Activated CD8-positive, alpha-beta memory T cell treated with anti-CD3 and anti-CD28 coated beads, Interleukin-2, amount 50 U/mL, for 1 hour (primary cell): ENCODE results near the gene XPR1.

Experiments used
- DNase-seq: peaks from one replicate; pipeline ENCODE4 v3.0.0-alpha.2; 2020; ENCODE audit errors: extremely low read depth

The XPR1 gene

DNA sequence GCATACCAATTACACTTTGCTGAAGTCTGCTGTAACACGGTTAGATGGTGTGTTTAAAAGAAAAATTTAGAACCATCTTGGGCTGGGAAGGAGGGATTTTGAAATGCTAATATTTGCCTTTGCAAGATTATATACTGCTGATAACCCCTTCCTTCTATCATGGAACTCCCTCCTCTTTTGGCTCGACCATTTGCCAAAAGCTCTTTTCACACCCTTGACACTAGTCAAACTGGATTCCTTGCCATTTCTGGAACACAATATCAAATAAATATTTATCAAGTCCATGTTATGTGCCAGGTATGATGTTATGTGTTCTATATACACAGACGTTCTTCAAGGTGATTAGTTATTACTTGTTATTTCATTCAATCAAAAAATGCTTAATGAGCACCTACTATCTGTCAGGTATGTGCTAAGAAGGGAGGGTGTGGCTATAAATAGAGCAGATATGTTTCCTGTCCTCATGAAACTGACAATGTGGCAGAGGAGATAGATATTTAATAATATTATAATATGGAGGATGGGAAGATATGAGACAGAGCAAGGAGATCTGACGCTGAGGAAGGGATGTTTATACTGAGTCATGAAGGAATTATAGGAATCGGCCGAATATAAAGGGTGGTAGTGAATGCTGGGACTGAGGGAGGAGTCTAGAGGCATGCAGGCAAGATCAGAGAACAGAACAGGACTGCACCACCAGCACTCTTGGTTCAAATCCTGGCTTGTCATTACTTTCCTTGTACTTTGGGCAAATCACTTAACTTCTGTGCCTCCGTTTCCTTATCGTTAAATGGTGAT, 16.1 kb upstream of the XPR1 start:
- no peak for DNase-seq

DNA sequence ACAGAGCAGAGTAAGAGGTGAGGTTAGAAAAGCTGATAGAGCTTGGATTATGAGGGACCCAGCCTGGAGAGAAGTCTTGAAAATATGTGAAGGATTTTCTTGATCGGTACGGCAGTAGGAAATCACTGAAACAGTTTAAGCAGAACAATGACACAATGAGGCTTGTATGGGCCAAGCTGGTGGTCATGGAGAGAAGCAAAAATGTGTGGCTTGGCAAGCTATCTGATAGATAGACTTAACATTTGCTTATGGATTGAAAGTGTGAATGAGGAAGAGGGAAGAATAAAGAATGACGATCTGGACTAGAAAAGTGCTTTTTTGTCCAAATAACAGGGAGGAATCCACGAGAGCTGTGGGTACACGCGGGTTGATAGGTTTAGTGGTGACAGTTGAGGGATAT, 15.4 kb upstream of the XPR1 start:
- DNase-seq: no peak

DNA sequence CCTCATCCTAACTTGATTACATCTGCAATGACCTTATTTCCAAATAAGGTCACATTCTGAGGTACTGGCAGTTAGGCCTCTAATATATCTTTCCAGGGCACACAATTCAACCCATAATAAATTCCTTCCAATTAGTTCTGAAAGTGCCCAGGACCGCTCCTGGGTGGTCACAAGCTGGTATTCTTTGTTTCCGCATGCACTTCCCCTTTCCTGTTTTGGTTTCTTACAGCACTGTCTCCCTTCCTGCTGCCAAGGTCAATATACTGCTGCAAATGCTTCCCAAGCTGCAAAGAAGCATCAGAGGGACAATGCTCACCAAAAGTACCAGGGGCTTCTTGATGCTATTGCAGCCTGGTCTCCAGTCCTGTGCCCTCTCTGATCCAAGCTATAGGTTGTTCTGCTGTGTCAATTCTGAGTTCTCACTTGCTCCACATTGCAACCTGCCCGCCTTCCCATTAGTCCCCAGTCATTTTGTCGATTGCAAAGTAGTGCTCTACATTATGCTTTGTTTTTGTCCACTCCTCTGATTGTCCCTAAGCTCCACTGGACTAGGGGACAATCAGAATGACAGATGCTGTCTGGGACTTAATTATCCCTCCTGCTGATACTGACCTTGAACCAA, 13.9 kb upstream of the XPR1 start:
- DNase-seq: no peak

DNA sequence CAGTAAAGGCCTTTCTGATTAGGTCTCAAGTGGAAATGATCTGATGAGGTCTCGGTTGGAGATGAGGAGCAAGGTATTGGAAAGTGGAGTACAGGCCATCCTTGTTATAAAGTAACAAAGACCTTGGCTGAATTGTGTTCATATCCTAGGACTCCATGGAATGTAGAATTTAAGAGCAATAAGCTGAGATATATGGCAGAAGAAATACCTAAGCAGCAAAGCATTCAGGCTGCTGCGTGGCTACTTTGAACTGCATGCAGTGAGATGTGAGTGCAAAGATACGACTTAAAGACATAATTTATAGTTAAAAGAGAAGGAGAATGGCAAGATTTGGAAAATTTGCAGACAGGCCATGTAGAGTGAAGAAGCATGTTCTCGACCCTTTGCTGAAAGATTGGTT, 11.2 kb upstream of the XPR1 start:
- no peak for DNase-seq

DNA sequence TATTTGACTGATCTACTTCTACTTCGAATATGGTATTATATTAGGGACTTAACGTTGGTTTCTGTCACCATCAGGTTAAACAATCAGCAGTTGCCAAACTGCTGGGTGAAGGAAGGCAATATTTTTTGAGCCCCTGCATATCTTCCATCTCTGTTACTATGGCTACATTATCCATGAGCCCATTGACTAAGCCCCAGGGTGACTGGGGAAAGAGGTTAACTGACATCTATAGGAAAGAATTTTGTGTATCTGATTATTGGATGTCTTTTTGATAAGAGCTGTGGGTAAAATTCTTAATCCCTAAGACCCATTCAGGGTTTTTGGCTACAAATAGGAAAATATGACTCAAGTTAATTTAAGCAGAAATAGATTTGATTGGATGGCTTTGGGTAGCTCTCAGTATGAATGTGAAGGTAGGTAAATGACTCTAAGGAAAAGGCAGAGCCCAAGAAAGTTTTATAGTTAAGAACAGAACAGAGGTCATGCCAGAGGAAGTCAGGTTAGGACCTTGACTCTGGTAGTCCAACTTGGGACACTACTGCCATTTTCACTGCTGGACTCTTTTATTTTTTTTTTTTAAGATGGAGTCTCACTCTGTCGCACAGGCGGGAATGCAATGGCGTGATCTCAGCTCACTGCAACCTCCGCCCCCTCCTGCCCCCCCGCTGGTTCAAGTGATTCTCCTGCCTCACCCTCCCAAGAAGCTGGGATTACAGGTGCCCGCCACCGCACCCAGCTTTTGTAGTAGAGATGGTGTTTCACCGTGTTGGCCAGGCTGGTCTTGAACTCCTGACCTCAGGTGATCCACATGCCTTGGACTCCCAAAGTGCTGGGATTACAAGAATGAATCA, 8.9 kb upstream of the XPR1 start:
- DNase-seq: no peak

DNA sequence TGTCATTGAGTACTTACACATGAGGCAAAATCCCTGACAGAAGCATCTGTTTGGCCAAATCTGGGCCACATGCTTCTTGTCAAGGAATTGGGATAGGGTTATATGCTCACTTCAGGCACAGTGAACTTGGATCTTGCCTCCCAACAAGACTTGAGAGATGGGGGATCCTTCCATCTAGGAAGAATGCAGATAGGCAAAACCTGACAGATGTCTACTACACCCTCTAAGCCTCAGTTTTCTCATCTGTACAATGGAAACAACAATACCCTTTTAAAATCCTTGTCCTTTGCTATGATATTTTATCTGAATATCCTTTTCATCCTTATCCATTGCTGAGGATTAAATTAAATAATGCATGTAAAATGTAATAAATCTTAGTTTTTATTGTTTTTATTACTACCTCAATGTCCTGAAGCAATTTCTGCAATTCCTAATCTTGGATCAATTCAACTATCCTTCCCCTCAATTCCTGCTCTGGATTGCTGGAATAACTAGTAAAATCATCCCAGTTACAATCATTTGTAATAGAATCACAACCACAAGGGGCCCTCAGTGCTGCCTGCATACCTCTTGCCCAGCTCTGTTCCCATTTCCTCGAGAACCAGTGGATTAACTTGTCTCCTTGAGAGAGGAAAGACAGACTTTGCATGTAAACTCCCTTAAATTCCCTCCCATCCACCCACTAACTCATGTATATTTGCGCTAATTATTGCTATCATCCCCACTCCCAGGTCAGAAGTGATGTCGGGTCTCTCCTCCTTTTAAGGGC, 8.1 kb upstream of the XPR1 start:
- DNase-seq: no peak

DNA sequence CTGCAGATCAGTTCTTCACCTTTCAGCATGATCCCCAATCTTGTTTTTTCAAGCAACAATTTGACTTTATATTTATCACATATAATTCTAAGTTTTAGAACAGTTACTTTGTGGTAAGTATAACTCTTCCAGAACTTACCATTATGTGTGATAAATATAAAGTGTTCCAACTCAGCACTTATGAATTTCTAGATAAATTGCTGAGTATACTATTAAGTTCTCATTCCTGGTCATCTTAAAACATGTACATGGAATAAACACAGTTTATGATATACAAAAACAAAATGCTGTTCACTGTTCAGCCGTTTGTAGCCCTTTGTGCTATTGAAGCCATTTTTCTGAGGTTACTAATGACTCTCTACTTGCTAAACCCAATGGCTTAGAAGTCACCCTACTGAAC, 5.1 kb upstream of the XPR1 start:
- no peak for DNase-seq

DNA sequence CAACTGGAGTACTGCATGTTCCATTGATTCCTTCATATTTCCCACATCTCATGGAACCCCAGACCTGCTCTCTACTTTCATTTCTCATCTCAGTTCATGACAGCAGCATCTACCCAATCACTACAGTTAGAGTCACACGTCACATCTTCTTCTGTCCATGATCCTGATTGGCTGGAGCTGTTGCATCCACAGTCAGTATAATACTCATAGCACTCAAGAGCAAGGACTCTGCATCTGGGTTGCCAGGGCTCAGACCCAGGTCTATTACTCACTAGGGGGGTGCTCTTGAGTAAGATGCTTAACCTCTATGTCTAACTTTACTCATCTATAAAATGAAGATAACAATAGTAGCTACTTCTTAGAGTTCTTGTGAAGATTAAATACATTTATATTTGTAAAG, 4.4 kb upstream of the XPR1 start:
- DNase-seq: no peak

DNA sequence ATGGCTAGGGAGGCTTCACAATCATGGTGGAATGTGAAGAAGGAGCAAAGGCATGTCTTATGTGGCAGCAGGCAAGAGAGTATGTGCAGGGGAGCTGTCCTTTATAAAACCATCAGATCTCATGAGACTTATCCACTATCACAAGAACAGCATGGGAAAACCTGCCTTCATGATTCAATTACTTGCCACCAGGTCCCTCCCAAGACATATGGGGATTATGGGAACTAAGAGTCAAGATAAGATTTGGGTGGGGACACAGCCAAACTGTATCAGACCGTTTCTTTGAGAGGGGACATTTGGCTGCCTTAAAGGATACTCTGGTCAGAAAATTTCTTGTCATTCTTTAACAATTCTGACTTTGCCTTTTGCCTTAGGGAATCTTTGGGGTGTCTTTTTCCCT, 3.2 kb upstream of the XPR1 start:
- DNase-seq: no peak

DNA sequence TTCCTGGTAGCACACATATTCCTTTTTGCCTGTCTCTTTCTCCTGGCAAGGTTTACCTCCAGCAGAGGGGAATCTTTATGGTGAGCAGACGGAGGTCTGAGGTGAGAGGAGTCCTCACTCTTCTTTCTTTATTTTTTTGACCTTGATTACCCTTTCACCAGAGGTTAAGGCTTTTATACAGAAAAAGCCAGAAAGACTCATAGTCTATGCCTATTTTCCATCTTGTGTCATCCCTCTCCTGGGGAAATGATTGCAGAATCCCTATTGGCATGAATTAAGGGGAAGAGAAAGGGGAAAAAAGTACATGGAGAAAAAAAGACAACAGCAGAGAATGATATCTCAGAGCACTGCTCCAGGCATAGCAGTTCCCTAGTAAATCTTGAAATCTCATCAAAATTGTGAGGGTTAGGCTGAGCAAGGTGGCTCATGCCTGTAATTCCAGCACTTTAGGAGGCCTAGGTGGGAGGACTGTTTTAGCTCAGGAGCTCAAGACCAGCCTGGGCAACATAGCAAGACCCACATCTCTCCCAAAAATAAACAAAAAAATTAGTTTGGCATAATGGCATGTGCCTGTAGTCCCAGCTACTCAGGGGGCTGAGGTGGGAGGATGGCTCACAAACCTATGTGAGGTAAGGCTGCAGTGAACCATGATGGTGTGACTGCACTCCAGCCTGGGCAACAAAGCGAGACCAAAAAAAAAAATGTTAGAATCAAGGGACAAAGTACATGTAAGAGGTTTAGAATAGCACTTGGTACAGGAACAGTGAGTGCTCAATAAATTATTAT, 1.2 kb upstream of the XPR1 start:
- DNase-seq: no peak

DNA sequence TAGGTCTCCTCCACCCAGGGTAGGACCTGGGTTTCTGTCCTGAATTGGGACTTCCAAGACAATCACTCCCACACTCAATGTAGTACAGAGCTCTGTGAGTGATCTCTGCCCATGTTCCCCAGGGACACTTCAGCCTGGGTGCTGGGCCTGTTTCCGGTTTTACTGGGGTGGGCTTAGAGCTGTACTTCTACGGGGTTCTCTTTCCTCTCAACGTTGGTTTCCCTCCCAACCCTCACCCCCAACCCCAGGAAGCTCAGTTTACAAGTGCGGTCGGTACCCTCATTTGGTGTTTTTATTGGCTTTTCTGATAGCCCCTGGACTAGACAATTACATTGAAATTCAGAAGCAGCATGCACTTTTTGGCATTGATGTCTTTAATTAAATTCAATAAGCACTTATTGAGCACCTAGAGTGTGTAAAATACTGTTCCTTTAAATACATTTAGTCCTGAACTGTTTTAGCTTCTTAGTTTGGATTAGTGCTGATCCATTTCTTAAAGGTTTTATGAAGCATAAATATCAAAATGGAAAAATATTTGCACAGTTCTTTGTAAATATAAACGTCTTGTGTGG, 542 bp upstream of the XPR1 start:
- DNase-seq: no peak

DNA sequence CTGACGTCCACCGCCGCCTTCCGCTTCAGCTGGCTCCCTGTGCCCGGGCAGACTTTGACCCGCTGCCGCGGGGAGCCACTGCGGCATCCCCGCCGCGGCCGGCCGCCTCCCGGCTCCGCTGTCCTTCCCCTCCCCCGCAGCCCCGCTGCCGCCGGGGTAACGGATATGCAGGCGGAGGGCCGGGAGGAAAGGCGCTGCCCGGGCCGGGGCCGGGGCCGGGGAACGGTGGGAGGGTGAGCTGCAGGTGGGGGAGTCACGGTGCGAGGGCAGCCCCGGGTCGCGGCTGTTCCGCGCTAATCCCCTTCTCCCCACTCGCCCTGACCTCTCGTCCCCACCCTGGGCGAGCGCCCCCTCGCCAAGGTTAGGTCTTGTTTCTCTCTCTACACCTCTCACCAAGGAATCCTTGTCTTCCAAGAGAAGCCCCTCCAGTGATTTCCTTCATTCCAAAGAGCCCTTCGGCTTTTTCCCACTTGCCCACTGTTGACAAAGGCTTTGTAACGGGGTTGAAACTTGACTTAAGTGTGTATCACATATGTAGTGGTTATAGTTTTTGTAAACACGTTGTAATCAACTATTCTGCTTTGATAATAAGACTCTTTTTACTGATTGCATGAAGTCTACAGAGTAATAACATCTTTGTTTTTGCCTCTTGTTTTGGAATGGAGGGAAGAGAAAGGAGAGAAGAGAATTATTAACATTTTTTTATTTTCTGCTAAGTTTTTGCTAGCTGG, 669 bp downstream of the XPR1 start:
- DNase-seq: no peak

DNA sequence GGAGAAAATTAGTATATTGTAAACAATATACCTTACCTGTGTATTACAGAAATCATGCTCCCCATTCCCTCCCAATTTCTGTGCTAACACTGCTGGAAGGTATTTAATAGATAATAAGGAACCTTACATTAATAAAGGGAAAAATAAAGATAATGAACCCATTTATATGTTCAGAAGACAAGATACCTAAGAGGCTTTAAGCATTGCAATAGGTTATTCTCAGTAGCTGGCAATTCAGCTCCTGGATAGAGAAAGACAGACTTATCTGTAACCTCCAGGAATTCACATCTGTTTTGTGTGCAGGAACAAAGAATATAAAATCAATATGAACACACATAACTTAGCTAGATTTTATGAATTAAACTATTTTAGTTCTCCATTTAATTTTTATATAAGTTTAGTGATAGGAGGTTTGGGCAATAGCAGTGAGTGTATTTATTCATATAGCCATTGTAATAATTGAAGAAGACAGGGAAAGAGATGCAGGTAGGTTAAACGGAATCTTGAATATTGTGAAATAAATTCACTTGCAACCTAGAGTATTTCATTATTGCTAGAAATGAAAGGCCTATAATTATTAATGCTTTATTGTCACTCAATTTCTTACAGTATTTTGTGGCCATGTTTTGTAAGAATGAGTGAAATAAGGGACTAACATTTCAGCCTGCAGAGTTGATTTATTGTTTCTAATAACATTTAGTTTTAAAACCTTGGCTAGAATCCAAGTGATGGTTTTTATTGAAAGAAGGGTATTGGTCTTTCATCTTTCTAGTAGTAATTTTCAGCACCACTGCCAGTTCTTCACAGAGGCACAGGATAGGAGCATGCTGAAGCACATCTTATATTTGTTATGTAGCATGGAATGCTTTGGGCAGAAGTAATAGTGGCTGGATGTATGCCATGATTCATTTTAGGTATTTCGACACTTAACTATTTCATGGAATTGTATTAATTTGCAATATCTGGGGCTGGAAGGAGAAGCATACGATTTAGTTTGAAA, 1.5 kb downstream of the XPR1 start:
- DNase-seq: no peak

DNA sequence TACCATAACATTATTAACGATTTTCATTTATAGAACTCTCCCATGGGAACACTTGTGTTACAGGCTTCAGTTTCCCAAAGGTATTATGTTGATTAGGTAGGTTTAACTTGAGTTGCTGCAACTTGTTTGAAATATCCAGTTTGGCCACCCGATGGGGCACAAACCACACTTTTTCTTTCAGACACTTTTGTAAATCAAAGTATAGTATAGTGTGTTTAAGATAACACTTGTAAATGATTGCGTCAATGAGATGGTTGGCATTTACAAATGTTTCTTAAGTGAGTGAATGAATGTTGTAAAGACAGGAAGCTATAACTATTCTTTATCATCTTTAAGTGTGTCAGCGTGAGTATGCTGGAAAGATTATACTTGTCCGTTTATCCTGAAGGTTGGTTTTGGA, 4.3 kb downstream of the XPR1 start:
- DNase-seq: no peak

DNA sequence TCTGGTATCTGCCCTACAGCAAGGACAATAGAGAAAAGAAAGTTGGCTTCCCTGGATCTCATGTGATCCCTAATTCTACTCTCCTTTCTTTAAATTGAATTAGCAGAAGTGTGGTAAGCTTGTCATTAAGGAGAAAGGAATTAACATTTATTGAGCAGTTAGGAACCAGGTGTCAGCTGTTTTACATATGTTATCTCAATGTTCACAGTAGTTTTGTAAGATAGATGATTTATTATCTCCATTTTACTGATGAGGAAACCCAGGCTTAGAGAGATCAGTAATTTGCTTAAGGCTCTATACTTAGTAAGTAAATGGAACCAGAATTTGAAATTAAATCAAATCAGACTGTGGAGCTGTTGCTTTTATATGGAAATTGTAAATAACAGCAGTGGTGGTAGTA, 8.0 kb downstream of the XPR1 start:
- DNase-seq: no peak

DNA sequence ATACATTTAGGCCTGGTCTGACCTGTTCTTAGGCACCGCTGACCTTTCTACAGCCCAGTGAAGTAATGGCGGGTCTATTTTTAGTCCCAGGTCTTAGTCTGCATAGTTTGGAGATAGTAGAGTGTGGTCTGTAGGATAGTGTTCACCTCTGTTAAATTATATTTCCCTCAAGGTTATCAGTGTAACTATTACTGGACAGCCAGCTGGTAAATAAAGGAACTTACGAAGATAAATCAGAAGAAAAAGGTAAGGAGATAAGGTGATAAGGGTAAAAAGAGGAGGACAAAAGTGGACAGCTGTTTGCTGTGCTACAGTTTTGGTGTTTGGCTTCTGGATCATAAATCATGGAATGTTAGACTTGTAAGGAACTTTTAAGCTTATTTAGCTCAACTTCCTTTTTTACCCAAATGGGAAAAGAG, 8.7 kb downstream of the XPR1 start:
- no peak for DNase-seq

DNA sequence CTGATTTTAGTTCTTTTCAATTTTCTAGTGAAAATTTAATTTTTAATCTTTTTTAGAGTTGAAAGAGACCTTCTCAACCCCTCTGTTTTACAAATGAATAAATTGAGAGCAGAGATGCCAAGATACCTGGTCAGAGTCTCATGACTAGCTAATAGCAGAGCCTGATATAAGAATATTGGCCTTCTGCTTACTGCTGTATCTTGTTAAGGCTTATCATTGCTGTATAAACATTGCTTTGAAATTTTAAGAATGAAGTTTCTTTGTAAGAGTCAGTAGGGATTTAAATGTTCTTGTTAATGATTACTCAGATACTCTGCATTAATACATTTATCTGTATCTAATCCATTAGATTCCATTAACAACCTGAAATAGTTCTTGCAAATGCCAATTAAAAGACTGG, 9.8 kb downstream of the XPR1 start:
- DNase-seq: no peak

DNA sequence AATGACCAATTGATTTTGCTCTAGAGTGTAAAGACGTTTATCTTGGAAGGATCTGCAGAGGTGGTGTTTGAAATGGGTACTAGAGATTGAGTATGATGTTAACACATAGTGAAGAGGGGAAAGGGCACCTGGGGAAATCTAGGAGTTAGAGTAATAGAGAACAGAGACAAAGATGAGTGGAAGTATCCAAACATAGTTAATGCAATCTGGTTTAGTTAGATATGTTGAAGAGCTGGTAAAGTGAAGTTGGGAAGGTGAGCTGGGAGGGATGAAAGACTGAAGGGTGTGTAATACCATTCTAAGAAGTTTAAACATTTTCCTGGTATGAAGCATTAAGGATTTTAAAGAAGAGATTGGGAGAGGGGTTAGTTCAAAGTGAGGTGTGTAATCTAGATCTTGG, 11.0 kb downstream of the XPR1 start:
- no peak for DNase-seq

DNA sequence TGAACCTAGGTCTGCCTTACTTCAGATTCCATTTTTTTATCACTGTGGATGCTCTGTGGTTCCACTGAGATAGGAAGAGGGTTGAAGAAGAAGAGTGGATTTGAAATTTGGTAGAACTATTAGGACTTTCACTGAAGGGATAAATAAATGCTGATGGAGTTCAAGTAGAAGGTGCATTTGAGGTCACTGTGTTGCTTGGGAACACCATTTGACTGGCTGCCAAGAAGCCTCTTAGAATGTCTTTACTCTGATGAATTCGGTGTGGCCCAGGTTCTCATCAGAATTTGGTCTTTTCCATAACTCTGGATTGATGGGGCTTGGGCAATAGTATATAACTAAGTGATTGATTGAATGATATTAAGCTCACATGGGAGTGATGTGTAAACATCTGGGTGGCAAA, 11.9 kb downstream of the XPR1 start:
- no peak for DNase-seq
